ENCODE data around the gene MYO9B.

Gene MYO9B

DNA sequence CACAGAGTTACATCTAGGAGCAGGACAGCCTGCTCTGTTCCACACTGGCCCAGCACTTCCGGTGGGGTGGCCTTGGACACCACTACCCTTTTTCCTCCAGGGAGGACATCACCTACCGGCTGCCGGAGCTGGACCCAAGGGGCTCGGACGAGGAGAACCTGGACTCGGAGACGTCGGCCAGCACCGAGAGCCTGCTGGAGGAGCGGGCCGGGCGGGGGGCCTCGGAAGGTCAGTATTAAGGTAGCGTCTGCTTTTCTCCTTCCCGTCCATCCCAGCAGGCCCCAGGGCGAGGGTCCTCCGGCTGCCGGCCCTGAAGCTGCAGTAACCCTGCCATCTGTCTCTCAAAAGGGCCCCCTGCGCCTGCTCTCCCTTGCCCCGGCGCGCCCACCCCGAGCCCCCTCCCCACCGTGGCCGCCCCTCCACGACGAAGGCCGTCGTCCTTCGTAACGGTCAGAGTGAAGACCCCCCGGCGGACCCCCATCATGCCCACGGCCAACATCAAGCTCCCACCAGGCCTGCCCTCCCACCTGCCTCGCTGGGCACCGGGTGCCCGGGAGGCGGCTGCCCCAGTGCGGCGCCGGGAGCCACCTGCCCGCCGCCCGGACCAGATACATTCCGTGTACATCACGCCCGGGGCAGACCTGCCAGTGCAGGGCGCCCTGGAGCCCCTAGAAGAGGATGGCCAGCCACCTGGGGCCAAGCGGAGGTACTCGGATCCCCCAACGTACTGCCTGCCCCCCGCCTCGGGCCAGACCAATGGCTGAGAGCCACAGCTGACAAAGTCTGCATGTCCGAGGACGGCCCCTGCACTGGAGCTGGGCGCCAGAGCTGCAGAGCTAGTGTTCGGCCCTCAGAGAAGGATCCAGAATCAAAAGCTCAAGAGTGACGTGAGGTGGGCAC is 136.2 kb downstream of the MYO9B start:
- Histone ChIP-seq H3K27me3 (ENCODE audit: insufficient read depth, low read depth, severe bottlenecking) (no peaks in the 10 kb centered on the region), H3K27ac (no peak overlapping the region), H3K36me3 (peaks cover 33% of the 10 kb centered on the region), H3K4me3 (ENCODE audit: low read depth, low read length) (no peak overlapping the region), H3K9me3 (ENCODE audit: severe bottlenecking) (no peaks in the 10 kb centered on the region)
- TF ChIP-seq, protein P1, sequence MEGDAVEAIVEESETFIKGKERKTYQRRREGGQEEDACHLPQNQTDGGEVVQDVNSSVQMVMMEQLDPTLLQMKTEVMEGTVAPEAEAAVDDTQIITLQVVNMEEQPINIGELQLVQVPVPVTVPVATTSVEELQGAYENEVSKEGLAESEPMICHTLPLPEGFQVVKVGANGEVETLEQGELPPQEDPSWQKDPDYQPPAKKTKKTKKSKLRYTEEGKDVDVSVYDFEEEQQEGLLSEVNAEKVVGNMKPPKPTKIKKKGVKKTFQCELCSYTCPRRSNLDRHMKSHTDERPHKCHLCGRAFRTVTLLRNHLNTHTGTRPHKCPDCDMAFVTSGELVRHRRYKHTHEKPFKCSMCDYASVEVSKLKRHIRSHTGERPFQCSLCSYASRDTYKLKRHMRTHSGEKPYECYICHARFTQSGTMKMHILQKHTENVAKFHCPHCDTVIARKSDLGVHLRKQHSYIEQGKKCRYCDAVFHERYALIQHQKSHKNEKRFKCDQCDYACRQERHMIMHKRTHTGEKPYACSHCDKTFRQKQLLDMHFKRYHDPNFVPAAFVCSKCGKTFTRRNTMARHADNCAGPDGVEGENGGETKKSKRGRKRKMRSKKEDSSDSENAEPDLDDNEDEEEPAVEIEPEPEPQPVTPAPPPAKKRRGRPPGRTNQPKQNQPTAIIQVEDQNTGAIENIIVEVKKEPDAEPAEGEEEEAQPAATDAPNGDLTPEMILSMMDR (IDR thresholded peaks at IDR 0.05; ENCODE audit: low read depth, low read length): no peak
- no peak for DNase-seq

DNA sequence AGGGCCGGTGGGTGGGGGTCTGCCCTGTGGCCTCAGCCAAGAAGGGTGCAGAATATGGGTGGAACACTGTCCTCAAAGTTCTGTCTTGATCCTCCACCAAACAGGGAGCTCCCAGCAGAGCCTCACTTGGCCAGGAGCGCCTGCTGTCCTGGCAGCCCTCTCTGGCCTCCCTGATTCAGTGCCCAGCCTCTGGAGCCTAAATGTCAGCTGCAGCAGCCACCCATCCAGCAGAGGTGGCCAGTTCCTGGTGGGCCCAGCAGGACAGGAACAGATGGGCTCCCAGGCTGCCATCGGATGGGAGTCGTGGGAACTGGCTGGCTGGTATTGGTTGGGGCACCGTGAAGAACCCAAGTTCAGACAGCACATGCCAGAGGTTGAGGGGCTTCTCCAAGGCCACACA is 137.8 kb downstream of the MYO9B start:
- H3K4me3 ChIP-seq (ENCODE audit: low read depth, low read length): no peak overlapping the region
- H3K36me3 ChIP-seq: peaks cover 33% of the 10 kb centered on the region
- no peak for DNase-seq

DNA sequence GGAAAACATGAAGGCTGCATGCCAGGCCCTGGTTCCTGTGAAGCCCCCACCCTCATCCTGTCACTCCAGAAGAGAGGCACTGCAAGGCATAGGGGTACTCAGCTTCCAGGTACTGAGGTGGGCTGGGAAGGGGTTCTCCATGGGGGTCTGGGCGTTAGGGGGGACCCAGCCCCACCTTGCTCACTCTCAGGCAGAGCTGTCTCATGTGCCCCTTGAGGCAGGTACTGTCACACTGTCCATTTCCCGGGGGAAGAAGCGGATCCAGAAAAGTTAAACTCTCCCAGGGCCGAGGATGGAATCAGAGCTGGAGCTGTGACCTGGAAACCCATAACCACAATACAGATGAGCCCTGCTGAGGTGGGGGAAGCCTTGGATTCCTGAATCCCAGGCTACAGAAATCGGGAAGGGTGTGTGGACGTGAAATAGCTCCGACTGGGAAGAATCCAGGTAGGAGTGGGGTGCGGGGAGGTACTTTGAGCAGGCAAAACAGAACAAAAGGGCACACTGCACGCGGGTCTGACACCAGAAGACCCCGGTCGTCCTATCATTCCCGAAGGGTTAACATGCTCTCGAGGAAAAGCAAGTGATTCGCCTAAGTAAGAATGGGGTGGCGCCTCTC is 139.0 kb downstream of the MYO9B start:
- TF ChIP-seq, protein P1 (IDR thresholded peaks at IDR 0.05; ENCODE audit: low read depth, low read length): no peak
- peak overlapping the region; percentile 61 for H3K4me3 ChIP-seq (ENCODE audit: low read depth, low read length)
- peak overlapping the region; percentile 96 for H3K27ac ChIP-seq
- no peak for DNase-seq
- H3K36me3 ChIP-seq: peaks cover 31% of the 10 kb centered on the region
- no peaks in the 10 kb centered on the region for H3K27me3 ChIP-seq (ENCODE audit: insufficient read depth, low read depth, severe bottlenecking)
- no peaks in the 10 kb centered on the region for H3K9me3 ChIP-seq (ENCODE audit: severe bottlenecking)

More for the DNA sequence above, 137.8 kb downstream of the MYO9B start:
- Histone ChIP-seq H3K27me3 (ENCODE audit: insufficient read depth, low read depth, severe bottlenecking) (no peaks in the 10 kb centered on the region), H3K27ac (no peak overlapping the region), H3K9me3 (ENCODE audit: severe bottlenecking) (no peaks in the 10 kb centered on the region)
- TF ChIP-seq, protein P1 (IDR thresholded peaks at IDR 0.05; ENCODE audit: low read depth, low read length): no peak

DNA sequence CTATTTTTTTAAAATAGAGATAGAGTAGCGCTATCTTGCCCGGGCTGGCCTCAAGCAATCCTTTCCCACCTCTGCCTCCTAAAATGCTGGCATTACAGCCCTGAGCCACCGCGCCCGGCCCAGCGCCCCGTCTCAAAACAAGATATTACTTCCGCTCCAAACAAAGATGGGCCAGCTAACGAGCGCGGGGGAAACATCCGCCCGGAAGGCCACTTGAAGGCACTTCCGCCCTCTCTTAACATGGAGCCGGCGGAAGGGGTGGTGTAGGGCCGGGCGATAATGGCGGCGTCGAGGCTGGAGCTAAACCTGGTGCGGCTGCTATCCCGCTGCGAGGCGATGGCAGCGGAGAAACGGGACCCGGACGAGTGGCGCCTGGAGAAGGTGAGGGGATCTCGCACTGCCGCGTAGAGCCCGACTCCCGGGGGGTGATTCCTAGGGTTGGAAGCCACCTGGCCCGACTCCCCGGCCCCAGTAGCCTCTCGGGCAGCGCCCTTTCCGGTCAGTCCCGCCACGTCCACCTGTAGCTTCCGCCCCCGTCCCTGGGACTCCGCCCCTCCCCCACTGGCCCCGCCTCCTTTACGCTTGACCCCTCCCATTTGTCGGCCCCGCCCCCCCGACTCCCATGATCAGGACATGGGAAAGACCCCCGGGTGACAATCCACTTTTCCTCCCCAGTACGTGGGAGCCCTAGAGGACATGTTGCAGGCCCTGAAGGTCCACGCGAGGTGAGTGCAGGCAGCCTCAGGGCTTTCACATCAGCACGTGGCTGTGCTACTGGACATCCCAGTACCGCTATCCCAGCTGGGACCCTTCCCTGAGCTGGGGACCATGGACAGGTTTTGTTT is 139.8 kb downstream of the MYO9B start, which contains the start of gene USE1:
Gene USE1, plus strand, starts transcription at position 231 of the 845 bp plus-strand sequence. Its CDS starts 49 bp downstream, at position 280.
- peak within 1 kb of the TSS; percentile 61 for H3K4me3 ChIP-seq (ENCODE audit: low read depth, low read length)
- H3K36me3 ChIP-seq: peaks cover 25% of the 10 kb centered on the region
- H3K27ac ChIP-seq: peak within 1 kb of the TSS; percentile 96
- DNase-seq: peak; percentile 89
- TF ChIP-seq, protein P1 (IDR thresholded peaks at IDR 0.05; ENCODE audit: low read depth, low read length): no peak
- no peaks in the 10 kb centered on the region for H3K27me3 ChIP-seq (ENCODE audit: insufficient read depth, low read depth, severe bottlenecking)
- H3K9me3 ChIP-seq (ENCODE audit: severe bottlenecking): no peaks in the 10 kb centered on the region

DNA sequence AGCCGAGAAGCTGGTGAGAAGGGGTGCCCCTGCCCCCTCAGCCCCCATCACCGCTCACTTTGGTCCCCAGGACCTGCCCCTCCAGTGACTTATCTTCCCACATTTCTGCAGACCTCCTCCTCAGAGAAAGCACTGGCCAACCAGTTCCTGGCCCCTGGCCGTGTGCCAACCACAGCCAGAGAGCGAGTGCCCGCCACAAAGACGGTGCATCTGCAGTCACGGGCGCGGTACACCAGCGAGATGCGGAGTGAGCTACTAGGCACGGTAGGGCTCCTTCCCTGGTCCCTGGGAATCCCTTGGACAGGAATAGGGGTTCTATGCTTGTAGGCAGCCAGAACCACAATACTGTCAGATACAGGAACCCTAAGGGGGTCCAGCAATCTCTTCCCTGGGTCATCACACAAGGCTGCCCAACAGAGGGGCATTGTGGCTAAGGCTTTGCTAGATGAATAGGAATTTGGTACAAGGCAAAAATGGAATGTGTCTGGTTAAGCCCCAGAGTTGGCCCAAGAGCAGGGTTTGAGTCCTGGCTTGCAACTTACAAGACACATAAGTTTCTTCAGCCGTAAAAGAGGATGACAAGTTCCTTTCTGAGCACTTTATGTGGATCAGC is 140.6 kb downstream of the MYO9B start:
- Histone ChIP-seq H3K4me3 (ENCODE audit: low read depth, low read length) (no peak overlapping the region), H3K27me3 (ENCODE audit: insufficient read depth, low read depth, severe bottlenecking) (no peaks in the 10 kb centered on the region), H3K36me3 (peaks cover 24% of the 10 kb centered on the region), H3K9me3 (ENCODE audit: severe bottlenecking) (no peaks in the 10 kb centered on the region), H3K27ac (no peak overlapping the region)
- TF ChIP-seq, protein P1 (IDR thresholded peaks at IDR 0.05; ENCODE audit: low read depth, low read length): no peak
- DNase-seq: no peak

Data from WERI-Rb-1 (cell line).